Activated CD8-positive, alpha-beta T cell treated with anti-CD3 and anti-CD28 coated beads, Interleukin-2, amount 10 ng/mL, durations not matched to agents 7 days and 5 days (primary cell): Measurements from ENCODE around the gene TMED1. TPM values are rescaled to one million over a fixed set of nuclear protein-coding genes. Genes with fewer than 3 reads are reported as not detected.
"Not testable (repeated sequence)": the region's sequence is repeated elsewhere in the genome, so short reads cannot be mapped to it uniquely, and the experiment has no call there.

Experiments
- ATAC-seq: fragments of 150-1000 bp; cut with Tn5 transposase; one replicate; pipeline ENCODE4 v1.10.0; 2021; ENCODE audit warnings: moderate library complexity
- CTCF ChIA-PET: fragments of 350-600 bp; sonication (Branson Sonifier 250); formaldehyde crosslinking; loops from one replicate; lab custom pipeline; 2021; ENCODE audit warnings: antibody characterized with exemption; lab: Charles Lee
- POLR2A ChIA-PET: fragments of 350-600 bp; sonication (Branson Sonifier 250); formaldehyde crosslinking; loops from one replicate; lab custom pipeline; 2021; ENCODE audit warnings: antibody characterized with exemption; lab: Charles Lee
- DNase-seq: peaks from one replicate; pipeline ENCODE4 v3.0.0-alpha.2; 2020
- H3K27ac Mint-ChIP-seq: one replicate; pipeline ENCODE4 v1.8.0; 2021; ENCODE audit warnings: mild to moderate bottlenecking, mixed read lengths
- H3K27me3 Mint-ChIP-seq: one replicate; pipeline ENCODE4 v1.8.0; 2021; ENCODE audit warnings: low read depth, mixed read lengths
- H3K36me3 Mint-ChIP-seq: one replicate; pipeline ENCODE4 v1.8.0; 2021; ENCODE audit warnings: low read depth, mixed read lengths
- H3K4me1 Mint-ChIP-seq: one replicate; pipeline ENCODE4 v1.8.0; 2021; ENCODE audit warnings: low read depth, mixed read lengths
- H3K4me3 Mint-ChIP-seq: one replicate; pipeline ENCODE4 v1.8.0; 2021; ENCODE audit warnings: mild to moderate bottlenecking, mixed read lengths
- H3K9me3 Mint-ChIP-seq: one replicate; pipeline ENCODE4 v1.8.0; 2022; ENCODE audit warnings: mixed read lengths; ENCODE audit not compliant: insufficient read depth
- total RNA-seq, 2 experiments: library from RNA; stranded (reverse); gene quantifications; one replicate each; pipeline ENCODE4 v1.2.3, GENCODE V29; 2021

TMED1 gene
- total RNA-seq, 2 experiments from 2014 or later = 9.3 to 11.2 TPM

DNA sequence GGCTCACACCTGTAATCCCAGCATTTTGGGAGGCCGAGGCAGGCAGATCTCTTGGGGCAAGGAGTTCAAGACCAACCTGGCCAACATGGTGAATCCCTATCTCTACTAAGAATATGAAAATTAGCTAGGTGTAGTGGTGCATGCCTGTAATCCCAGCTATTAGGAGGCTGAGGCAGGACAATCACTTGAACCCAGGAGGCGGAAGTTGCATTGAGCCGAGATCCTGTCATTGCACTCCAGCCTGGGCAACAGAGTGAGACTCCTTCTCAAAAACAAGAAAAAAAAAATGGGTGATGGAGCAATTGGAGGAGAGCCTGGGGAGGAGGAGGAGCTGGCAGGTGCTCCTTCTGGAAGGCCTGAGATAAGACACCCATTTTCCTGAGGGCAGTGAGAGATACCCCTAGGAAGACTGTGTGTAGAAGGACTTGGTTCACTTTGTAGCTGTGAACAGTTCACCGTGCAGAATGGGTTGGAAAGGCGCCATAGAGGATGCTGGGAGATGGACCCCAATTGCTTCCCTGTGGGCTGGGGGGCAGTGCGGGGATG lies 26.6 kb upstream of the TMED1 start:
- H3K27me3 Mint-ChIP-seq = no peaks in the 10 kb centered on the region
- ChIA-PET POLR2A (no interaction called here), CTCF (interaction anchor here (2.0 to 12.8 kb wide), 3 partner anchors 12 to 144 kb away, joined by 4 to 195 read pairs (median 8); partner anchors contain the start of gene DNM2)
- ATAC-seq (no peak), DNase-seq (no peak)
- H3K4me3 Mint-ChIP-seq = no peak overlapping the region
- H3K36me3 Mint-ChIP-seq = no peaks in the 10 kb centered on the region
- H3K4me1 Mint-ChIP-seq = peaks cover 19% of the 10 kb centered on the region
- no peaks in the 10 kb centered on the region for H3K9me3 Mint-ChIP-seq
- H3K27ac Mint-ChIP-seq = no peak overlapping the region

DNA sequence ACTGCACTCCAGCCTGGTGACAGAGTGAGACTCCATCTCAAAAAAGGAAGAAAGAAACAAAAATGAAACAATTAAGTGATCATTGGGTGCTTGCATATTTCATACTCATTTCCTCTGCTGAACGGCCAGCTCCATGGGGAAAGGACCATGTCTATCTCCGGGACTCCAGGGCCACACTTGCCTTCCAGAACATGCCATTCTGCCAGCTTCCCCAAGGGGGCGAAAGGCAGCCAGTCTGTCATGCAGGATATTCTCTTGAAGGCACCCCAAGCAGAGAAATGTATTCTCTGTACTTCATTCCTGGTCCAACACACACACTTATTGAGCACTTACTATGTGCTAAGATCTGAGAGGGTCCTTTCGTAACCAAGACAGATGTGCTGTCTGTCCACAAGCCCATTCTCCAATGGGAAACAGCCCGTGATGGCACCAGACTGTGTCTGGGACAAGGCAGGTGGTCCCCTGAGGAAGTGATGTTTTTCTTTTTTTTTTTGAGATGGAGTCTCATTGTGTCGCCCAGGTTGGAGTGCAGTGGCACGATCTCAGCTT lies 25.2 kb upstream of the TMED1 start:
- ATAC-seq = no peak
- ChIA-PET POLR2A (no interaction called here), CTCF (interaction anchor here (1.2 to 12.8 kb wide), 5 partner anchors 9 to 520 kb away, joined by 3 to 195 read pairs (median 8); partner anchors contain the start of genes CARM1, DNM2 and TMED1)
- Mint-ChIP-seq H3K27ac (no peak overlapping the region), H3K27me3 (no peaks in the 10 kb centered on the region), H3K4me1 (peaks cover 19% of the 10 kb centered on the region), H3K4me3 (no peak overlapping the region), H3K36me3 (no peaks in the 10 kb centered on the region), H3K9me3 (no peaks in the 10 kb centered on the region)
- DNase-seq = peak; percentile 58

DNA sequence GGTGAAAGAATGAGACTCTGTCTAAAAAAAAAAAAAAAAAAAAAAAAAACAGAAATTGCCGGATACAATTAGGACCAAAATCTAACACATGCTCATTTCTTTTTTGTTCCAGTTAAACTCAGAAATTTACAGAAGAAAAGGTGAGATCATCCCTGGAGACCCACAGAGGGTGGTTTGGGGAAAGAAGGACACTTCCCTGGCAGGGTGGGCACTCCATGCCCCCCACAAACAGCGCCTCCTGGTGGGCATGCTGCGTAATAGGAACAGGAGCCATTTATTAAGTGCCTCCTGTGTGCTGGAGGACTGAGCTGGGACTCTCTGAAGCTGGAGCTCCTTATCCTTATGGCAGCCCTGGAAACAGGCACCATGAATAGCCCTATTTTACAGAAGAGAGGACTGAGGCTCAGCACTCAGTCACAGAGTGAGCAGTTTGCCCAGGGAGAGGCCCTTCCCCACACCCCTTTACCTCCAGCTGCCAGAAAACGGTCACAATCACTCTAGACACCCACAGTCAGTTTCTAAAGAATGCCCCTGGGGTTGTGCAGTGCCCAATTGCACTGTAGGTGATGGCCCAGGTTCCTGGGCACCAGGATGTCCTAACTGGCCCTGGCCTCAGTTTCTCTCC lies 22.3 kb upstream of the TMED1 start:
- POLR2A ChIA-PET = interaction anchor here (0.9 to 1.3 kb wide), 2 partner anchors 23 to 141 kb away, joined by 4 to 5 read pairs; partner anchors contain the start of gene DNM2

DNA sequence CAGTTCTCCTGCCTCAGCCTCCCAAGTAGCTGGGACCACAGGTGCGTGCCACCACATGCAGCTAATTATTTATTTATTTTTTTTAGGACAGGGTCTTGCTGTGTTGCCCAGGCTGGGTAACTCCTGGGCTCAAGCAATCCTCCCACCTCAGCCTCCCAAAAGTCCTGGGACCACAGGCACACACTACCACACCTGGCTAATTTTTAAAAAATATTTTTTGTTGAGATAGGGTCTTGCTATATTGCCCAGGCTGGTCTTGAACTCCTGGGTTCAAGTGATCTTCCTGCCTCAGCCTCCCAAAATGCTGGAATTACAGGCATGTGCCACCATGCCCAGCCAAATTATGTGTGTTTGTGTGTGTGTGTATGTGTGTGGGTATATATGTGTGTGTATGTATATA lies 20.9 kb upstream of the TMED1 start:
- H3K27me3 Mint-ChIP-seq, H3K4me3 Mint-ChIP-seq, H3K36me3 Mint-ChIP-seq, DNase-seq, ATAC-seq, H3K27ac Mint-ChIP-seq, H3K4me1 Mint-ChIP-seq, H3K9me3 Mint-ChIP-seq: not testable (repeated sequence)
- ChIA-PET CTCF (interaction anchor here (2.7 to 7.8 kb wide), 3 partner anchors 8 to 140 kb away, joined by 18 to 60 read pairs (median 23); partner anchors contain the start of gene DNM2), POLR2A (interaction anchor here (1.3 kb wide), 1 partner anchor 17 kb away, joined by 4 read pairs; no protein-coding TSS in a partner anchor)

More for the DNA sequence above, 22.3 kb upstream of the TMED1 start:
- ATAC-seq = no peak
- no peaks in the 10 kb centered on the region for H3K9me3 Mint-ChIP-seq
- CTCF ChIA-PET = interaction anchor here (0.6 to 2.7 kb wide), 25 partner anchors 9 to 589 kb away, joined by 3 to 26 read pairs (median 4); partner anchors contain the start of genes C19orf38, CARM1, DNM2 and QTRT1
- DNase-seq = peak; percentile 56
- H3K4me3 Mint-ChIP-seq = no peak overlapping the region
- peaks cover 7% of the 10 kb centered on the region for H3K4me1 Mint-ChIP-seq
- H3K36me3 Mint-ChIP-seq = no peaks in the 10 kb centered on the region
- H3K27me3 Mint-ChIP-seq = no peaks in the 10 kb centered on the region
- peak overlapping the region; percentile 18 for H3K27ac Mint-ChIP-seq

DNA sequence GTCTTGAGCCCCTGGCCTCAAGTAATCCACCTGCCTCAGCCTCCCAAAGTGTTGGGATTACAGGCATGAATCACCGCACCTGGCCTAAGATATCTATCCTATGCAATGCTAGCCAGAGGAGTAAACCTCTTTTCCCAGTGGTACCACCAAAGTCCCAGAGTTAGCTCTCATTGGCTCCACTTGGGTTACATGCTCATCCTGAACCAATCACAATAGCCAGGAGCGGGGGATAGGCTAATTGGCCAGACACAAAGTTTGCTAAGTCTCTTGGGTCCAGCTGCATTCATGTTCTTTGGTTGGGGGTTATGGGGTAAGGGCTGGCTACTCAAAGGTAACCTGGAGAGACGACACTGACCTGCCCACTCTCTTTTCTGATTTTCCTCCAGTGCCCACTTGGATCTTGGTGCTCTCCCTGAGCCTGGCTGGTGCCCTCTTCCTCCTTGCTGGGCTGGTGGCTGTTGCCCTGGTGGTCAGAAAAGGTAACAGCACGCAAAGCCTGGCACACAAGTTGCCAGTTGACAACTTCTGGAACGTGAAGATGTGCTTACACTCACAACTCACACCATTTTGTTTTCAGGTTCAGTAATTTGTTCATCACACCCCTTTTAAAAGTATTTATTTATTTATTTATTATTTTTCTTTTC lies 20.0 kb upstream of the TMED1 start:
- ATAC-seq (no peak), DNase-seq (peak; percentile 47)
- H3K4me3 Mint-ChIP-seq = no peak overlapping the region
- H3K36me3 Mint-ChIP-seq = no peaks in the 10 kb centered on the region
- H3K27ac Mint-ChIP-seq = no peak overlapping the region
- no peaks in the 10 kb centered on the region for H3K9me3 Mint-ChIP-seq
- H3K4me1 Mint-ChIP-seq = peaks cover 4% of the 10 kb centered on the region
- no peaks in the 10 kb centered on the region for H3K27me3 Mint-ChIP-seq
- ChIA-PET CTCF (interaction anchor here (0.9 to 7.8 kb wide), 8 partner anchors 9 to 346 kb away, joined by 3 to 60 read pairs (median 4); partner anchors contain the start of genes DNM2 and TMED1), POLR2A (interaction anchor here (1.3 kb wide), 1 partner anchor 16 kb away, joined by 4 read pairs; no protein-coding TSS in a partner anchor)

DNA sequence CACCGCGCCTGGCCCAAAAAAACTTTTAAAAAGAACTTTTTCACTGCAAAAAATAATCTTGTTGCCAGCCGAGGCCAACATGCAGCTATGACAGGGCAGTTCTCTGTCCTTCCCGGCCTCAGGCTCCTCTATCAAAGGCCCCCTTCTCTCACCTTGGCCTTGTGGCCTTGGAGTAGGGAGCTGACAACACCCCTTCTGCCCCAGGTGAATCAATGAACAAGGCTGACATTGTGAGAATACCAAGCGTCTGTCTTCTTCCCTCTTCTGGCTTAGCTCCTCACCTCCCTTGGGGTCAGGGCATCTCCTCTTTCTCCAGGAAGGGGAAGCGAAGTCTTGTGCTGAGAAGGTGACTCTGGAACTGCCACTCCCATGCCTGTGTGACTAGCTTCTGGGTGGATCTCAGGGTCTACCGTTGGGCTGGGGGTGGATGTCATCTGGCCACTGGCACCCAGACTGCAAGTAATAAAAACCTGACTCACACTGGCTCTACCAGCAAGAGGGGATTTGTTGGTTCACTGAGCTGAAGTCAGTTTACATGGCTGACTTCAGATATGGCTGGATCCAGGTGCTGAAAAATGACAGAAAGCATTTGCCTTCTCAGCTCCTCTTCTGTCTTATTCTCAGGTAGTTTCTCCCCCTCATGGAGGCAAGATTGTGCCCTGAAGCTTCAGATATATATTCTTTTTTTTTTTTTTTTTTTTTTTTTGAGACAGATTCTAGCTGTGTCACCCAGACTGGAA lies 18.5 kb upstream of the TMED1 start:
- Mint-ChIP-seq H3K9me3 (no peaks in the 10 kb centered on the region), H3K36me3 (no peaks in the 10 kb centered on the region), H3K4me3 (no peak overlapping the region), H3K27ac (no peak overlapping the region), H3K4me1 (peaks cover 4% of the 10 kb centered on the region), H3K27me3 (no peaks in the 10 kb centered on the region)
- DNase-seq (no peak), ATAC-seq (no peak)
- ChIA-PET CTCF (interaction anchor here (0.8 to 7.8 kb wide), 6 partner anchors 9 to 153 kb away, joined by 3 to 60 read pairs (median 5); partner anchors contain the start of genes DNM2, QTRT1 and TMED1), POLR2A (interaction anchor here (0.6 kb wide), 1 partner anchor 94 kb away, joined by 3 read pairs; no protein-coding TSS in a partner anchor)

DNA sequence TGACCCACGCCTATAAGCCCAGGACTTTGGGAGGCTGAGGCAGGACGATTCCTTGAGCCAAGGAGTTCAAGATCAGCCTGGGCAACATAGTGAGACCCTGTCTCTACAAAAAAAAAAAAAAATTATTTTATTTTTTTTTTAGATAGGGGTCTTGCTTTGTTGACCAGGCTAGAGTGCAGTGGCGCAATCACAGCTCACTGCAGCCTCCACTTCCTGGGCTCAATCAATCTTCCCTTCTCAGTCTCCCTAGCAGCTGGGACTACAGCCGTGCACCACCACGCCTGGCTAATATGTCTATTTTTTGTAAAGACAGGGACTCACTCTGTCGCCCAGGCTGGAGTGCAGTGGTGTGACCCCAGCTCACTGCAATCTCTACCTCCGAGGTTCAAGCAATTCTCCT lies 16.9 kb upstream of the TMED1 start:
- CTCF ChIA-PET = interaction anchor here (0.6 to 7.8 kb wide), 3 partner anchors 12 to 136 kb away, joined by 6 to 60 read pairs (median 23); partner anchors contain the start of gene DNM2
- H3K4me3 Mint-ChIP-seq = no peak overlapping the region
- H3K27ac Mint-ChIP-seq = no peak overlapping the region
- H3K36me3 Mint-ChIP-seq = no peaks in the 10 kb centered on the region
- no peaks in the 10 kb centered on the region for H3K9me3 Mint-ChIP-seq
- ATAC-seq (no peak), DNase-seq (no peak)
- H3K4me1 Mint-ChIP-seq = peaks cover 9% of the 10 kb centered on the region
- no peaks in the 10 kb centered on the region for H3K27me3 Mint-ChIP-seq
- POLR2A ChIA-PET = interaction anchor here (0.6 kb wide), 1 partner anchor 12 kb away, joined by 3 read pairs; no protein-coding TSS in a partner anchor

DNA sequence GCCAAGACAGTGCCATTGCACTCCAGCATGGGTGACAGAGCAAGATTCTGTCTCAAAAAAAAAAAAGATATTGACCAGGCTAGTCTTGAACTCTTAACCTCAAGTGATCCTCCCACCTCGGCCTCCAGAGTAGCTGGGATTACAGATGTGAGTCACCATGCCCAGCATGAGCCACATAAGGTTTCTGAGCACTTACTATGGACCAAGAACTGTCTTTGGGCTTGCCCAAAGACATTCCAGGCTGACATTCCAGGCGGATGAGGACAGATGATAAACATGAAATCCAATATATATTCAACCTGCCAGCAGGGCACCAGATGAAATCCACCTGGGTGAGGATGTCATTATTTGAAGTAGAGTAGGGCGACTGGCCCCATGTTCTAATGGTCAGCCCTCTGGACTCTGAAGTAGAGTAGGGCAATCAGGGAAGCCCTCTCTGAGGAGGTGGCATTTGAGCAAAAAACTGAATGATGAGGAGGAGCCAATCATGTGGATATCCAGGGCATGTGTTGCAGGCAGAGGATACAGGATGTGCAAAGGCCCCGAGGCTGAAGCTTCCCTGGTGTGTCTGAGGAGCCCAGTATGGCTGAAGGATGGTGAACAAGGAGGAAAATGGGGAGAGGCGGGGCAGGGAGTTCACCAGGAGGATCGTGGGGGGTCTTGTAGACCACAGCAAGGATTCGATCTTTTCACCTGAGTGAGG lies 16.2 kb upstream of the TMED1 start:
- DNase-seq (no peak), ATAC-seq (no peak)
- Mint-ChIP-seq H3K27me3 (no peaks in the 10 kb centered on the region), H3K27ac (no peak overlapping the region), H3K4me1 (peaks cover 14% of the 10 kb centered on the region), H3K9me3 (no peaks in the 10 kb centered on the region), H3K4me3 (no peak overlapping the region), H3K36me3 (no peaks in the 10 kb centered on the region)
- ChIA-PET CTCF (interaction anchor here (1.9 to 7.8 kb wide), 2 partner anchors 13 to 16 kb away, joined by 6 to 60 read pairs; partner anchors contain the start of gene TMED1), POLR2A (no interaction called here)

DNA sequence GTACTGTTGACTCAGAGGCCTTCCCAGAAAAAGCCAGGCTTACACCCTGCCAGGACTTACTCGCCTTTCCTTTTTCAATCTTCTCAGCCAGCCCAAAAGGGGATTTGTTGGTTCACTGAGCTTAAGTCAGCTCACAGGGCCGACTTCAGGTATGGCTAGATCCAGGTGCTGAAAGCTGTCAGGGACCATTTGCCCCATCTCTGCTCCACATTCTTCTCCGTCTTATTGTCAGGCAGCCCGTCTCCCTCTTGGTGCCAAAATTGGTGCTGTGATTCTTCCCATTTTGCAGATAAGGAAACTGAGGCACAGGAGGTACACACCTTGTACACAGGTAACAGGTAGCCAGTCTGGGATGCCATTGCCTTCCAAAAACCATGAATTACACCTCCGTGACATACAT lies 14.6 kb upstream of the TMED1 start:
- Mint-ChIP-seq H3K4me3 (no peak overlapping the region), H3K27me3 (peaks cover 3% of the 10 kb centered on the region), H3K4me1 (peaks cover 23% of the 10 kb centered on the region), H3K9me3 (peaks cover 5% of the 10 kb centered on the region), H3K36me3 (peaks cover 7% of the 10 kb centered on the region), H3K27ac (no peak overlapping the region)
- ATAC-seq = no peak
- DNase-seq = no peak
- POLR2A ChIA-PET = no interaction called here
- CTCF ChIA-PET = interaction anchor here (1.9 to 7.8 kb wide), 3 partner anchors 11 to 15 kb away, joined by 6 to 60 read pairs (median 8); partner anchors contain the start of gene TMED1

DNA sequence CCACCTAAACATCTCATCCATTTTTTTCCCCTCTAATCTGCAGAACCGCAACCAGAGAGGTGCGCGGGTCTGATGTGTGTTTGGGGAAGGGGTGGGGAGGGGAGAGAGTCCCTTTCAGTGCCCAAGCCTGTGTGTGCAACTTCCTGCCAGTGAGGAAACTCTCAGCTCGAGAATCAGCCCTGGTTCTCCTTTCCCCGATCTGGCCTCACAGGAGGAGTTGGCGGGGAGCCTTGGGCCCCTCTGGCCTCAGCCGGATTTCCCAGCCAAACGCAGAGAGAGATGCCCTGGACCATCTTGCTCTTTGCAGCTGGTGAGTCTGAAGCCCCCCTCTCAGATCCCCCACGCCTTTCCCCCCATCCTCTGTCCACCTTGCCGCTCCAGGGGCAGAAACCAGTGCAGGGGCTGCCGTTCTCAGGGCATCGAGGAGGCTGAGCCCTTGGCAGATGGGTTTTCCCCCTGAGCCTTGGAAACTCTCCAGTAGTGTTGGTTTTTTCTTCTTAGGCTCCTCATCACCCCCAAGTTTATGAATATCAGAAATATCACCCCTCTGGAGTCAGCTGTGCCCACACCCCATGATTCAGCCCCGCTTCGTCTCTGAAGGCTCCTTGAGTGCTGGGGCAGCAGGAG lies 12.3 kb upstream of the TMED1 start, which contains the start of gene C19orf38:
Gene C19orf38 (plus strand): TSS at position 186 of the 627 bp plus-strand sequence. CDS start 94 bp downstream, at position 280.
- H3K9me3 Mint-ChIP-seq = peaks cover 5% of the 10 kb centered on the region

More for the DNA sequence above, 12.3 kb upstream of the TMED1 start, which contains the start of gene C19orf38:
- ChIA-PET POLR2A (no interaction called here), CTCF (interaction anchor here (0.6 to 2.4 kb wide), 4 partner anchors 10 to 16 kb away, joined by 4 to 14 read pairs (median 7); partner anchors contain the start of gene TMED1)
- DNase-seq (peak; percentile 27), ATAC-seq (peak; percentile 48)
- Mint-ChIP-seq H3K36me3 (peaks cover 7% of the 10 kb centered on the region), H3K4me1 (peaks cover 23% of the 10 kb centered on the region), H3K27ac (peak within 1 kb of the TSS; percentile 57), H3K27me3 (peaks cover 3% of the 10 kb centered on the region), H3K4me3 (peak within 1 kb of the TSS; percentile 35)
